NCI-H526 treated with DMSO at 0.1 percent for 48 hours (cell line): Measurements from ENCODE around the gene CDC42EP1.
"Not testable (repeated sequence)": the region's sequence is repeated elsewhere in the genome, so short reads cannot be mapped to it uniquely, and the experiment has no call there.

Experiments
- DNase-seq: peaks from one replicate; lab custom pipeline; 2025; lab: John Stamatoyannopoulos, UW

Gene CDC42EP1

GRCh38 chr22:37534445-37534844 lies 25.8 kb upstream of the CDC42EP1 start:
- no peak for DNase-seq

- DNase-seq = no peak
These were observed 25.1 kb upstream of the CDC42EP1 start for GRCh38 chr22:37535159-37535558.

GRCh38 chr22:37538590-37539357 lies 21.5 kb upstream of the CDC42EP1 start:
- peak; percentile 69 for DNase-seq

GRCh38 chr22:37539790-37540189 lies 20.5 kb upstream of the CDC42EP1 start:
- DNase-seq = not testable (repeated sequence)

- not testable (repeated sequence) for DNase-seq
These were observed 17.9 kb upstream of the CDC42EP1 start for GRCh38 chr22:37542416-37542815.

DNA sequence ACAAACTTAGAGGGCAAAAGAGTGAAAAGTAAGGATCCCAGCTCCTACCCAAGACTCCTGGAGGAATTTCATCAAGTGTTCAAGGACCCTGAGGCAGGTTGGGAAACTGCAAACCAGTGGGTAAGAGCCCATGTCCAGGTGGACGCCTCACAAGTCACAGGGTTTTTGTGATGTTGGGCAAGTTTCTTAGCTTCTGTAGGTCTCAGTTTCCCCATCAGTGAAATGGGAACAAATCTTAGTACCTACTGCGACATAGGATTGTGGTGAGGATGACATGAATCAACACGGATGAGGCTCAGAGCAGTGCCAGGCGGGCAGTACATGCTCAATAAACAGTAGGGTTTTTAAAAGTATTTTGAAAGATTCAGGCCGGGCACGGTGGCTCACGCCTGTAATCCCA lies 17.3 kb upstream of the CDC42EP1 start:
- no peak for DNase-seq

DNA sequence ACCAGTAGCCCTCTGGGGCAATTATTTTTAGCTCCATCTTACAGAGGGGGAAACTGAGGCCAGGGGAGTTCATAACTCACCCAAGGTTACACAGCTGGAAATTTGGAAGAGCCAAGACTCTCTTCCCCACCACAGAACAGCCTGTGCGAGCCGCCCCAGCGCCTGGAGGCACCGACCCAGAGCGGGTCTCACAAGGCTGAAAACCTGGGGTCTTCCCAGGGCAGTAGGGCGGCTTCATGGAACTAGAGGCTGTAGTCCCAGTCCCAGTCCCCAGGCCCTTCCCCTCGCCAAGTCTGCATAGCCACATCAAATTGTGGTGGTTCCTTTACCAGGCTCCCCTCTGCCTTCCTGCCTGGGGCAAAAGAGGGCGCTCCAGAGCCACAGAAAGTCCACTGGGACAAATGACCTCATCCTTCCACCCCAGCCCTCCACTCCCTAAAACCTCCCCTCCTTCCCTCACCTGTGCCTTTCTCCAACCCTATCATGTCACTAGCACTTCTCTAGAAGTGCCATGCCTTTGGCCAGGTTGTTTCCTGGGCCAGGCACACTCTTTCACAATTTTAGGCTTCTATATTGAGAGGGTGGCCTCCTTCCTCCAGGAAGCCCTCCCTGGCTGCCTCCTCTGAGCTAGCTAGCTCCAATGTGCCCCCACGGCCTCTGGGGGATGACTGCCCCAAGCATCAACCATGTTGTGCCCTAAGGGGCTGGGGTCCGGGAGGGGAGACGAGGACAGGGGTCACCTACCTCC lies 15.2 kb upstream of the CDC42EP1 start:
- DNase-seq = no peak

- DNase-seq = no peak
These were observed 14.4 kb upstream of the CDC42EP1 start for GRCh38 chr22:37545703-37546436.

DNA sequence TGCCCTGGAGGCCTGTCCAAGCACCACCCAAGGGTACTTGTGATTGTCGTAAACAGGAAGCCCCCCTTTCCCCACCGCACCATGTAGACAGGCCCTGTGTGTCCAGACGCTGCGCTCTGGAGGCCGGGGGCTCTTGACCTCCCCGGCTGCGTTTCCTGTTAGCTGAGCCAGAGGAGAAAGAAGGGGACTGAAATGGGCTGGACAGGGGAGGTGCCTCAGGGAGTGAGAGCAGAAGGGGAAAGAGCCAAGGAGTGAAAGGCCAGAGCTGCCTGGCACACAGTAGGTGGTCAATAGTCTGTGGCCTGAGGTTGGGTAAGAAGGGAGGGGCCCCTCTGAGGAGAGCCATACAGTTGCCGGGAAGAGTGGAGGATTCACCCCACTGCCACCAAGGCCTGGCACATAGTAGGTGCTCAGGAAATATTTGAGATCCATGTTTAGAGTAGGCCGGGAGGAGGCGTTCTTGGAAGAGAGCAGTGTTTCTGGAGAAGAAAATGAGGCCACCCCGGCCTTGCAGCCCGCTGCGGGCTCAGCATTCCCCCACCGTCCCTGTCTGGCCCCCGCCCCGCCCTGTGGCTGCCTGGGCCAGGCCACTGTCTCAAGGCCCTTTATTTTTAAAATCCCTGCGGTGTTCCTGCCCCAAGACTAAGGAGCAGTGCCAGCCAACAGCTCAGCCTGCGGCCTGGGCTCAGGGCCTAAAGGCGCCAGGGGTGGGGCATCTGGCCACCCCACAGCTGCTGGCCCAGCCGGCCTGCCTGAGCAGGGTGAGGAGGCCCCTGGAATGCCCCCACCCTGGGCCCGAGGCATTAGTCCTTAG lies 13.6 kb upstream of the CDC42EP1 start:
- DNase-seq = no peak

- no peak for DNase-seq
These were observed 13.0 kb upstream of the CDC42EP1 start for GRCh38 chr22:37547251-37547741.

- DNase-seq = no peak
These were observed 10.6 kb upstream of the CDC42EP1 start for GRCh38 chr22:37549704-37550059.

DNA sequence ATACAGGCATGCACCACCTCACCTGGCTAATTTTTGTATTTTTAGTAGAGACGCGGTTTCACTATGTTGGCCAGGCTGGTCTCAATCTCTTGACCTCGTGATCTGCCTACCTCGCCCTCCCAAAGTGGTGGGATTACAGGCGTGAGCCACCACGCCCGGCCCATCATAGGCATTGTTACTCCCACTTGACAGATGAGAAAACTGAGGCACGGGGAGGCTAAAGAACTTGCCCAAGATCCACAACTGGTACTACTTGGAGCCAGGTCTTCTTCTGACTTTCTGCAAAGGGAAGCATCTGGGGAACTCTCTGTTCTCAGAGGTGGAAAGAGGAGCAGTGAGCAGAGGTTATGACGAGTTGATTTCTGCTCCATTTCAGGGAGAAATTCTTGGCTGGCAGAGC lies 9.4 kb upstream of the CDC42EP1 start:
- not testable (repeated sequence) for DNase-seq

DNA sequence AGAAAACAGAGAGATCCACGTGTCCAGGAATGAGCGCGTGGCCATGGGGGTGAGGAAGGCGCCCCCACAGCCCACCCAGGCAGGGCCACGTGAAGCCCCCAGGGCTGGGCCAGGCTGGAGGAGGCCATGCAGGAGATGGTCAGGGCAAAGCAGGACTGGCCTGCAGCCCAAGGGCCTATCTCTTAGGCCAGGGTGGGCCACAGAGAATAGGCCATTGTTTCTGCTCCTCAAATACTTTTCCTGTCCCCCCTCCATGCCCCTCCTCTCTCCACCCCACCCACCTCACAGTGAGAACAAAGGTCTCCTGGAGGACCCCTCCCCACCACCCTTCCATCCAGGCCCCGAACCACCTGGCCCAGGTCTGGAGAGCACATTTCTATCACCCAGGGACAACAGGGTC lies 8.3 kb upstream of the CDC42EP1 start:
- DNase-seq = no peak

DNA sequence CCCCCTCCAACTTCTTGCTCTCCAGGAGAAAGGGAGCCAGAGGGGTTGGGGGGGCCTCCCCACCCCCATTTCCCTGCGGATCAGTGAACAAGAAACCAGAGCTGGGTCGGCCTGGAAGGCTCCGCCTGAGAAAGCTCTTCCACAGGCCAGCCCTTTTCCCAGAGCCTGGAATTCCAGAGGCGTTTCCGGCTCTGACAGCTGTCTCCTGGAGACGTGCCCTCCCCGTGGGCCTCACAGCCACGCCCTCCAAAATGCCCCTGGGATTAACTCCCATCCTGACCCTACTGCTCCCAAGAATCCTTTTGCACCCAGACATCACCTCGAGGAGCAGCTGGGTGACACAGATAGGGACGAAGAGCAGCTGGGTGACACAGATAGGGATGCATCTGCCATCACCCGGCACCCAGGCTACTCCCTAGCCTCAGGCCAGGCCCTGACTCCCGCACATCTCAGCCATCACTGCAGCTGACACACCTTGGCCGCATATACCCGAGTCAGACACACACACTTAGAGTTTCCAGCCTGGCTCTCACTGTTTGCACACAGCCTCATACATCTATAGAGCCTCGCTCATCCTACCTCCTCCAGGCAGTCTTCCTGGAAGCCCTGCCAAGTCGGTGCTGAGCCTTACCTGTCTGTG lies 7.6 kb upstream of the CDC42EP1 start:
- DNase-seq = no peak

DNA sequence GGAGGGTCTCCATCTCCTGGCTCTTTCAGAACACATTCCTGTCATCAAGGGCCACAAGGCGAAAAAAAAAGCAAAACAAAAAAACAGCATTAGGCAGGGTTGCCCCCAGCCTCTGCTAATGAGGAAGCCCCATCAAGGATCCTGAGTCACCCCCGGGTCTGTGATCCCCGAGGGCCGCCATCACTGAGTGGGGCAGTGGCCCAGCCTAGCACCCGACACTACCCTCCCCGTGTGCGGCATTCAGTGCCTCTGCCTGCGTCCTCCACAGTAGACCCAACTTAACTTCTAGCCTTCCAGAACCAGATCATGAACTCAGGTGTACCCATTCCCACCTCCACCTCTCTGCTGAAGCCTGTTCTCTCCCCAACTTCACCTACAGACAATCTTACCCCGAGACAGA lies 6.6 kb upstream of the CDC42EP1 start:
- DNase-seq = no peak

GRCh38 chr22:37555029-37555428 lies 5.3 kb upstream of the CDC42EP1 start:
- no peak for DNase-seq

DNA sequence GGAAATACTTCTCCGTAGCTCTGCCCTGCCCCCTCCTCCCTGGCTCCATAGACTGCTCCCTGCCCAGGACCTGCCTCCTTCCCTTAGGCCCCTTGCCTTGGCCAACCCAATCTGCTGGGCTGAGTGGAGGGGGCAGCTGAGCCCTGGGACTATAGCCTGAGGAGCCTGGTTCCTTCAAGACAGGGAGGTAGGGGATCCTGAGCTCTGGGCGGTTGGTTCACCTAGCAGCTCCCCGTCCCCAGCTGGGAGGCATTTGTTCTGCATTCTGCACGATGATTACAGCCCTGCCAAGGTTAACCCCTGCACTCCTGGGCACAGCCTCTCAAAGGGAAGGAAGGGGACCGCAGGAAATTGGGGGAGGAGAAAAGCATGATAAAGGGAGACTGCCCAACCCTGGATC lies 3.6 kb upstream of the CDC42EP1 start:
- DNase-seq = no peak

DNA sequence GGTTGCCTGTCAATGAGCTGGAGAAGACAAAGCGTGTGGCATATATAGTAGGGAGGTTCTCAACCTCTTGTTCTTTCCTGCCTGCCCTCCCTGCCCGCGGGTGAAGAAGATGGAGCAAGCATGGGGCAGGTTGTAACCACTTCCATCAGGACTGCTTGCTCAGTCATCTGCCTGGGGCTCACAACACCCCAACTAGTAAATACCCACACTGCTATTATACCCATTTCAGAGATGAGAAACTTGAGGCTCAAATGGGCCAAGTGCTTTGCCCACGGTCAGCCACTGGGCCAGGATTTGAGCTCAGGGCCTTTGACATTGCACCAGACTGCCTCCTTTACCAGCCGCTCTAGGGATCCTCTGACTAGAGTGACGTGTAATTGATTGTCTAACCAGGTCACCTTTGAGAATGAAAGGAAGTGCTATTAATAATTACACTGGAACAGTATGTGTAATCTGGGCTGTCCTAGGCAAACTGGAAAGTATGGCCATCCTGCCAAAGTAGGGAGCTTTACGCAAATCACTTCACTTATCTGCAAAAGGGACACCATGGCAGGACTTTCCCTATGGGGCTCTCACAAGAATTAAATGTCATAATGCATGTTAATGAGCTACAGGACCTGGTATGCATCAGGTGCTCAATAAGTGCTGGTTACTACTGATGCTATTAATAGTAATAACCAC lies 2.8 kb upstream of the CDC42EP1 start:
- no peak for DNase-seq

DNA sequence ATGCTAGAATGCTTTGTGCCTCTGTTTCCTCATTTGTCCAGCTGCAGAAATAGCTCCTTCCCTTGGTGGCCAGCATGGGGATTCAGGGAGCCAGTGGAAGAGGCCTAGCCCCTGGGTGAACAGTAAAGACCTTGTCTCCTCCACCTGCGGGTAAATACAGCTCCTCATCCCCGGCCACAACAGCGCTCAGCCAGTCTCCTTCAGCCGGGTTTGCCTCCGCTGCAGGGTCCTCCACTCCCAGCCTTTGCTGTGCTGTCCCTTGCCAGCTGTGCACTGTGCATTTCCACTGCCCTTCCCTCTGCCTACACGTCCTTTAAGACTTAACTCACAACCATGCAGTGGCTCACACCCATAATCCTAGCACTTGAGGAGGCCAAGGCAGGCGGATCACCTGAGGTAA lies 1.5 kb upstream of the CDC42EP1 start:
- no peak for DNase-seq

- no peak for DNase-seq
These were observed 769 bp upstream of the CDC42EP1 start for GRCh38 chr22:37559521-37559900.
